ENCODE measurements around the gene GNG12.

GNG12 gene

DNA sequence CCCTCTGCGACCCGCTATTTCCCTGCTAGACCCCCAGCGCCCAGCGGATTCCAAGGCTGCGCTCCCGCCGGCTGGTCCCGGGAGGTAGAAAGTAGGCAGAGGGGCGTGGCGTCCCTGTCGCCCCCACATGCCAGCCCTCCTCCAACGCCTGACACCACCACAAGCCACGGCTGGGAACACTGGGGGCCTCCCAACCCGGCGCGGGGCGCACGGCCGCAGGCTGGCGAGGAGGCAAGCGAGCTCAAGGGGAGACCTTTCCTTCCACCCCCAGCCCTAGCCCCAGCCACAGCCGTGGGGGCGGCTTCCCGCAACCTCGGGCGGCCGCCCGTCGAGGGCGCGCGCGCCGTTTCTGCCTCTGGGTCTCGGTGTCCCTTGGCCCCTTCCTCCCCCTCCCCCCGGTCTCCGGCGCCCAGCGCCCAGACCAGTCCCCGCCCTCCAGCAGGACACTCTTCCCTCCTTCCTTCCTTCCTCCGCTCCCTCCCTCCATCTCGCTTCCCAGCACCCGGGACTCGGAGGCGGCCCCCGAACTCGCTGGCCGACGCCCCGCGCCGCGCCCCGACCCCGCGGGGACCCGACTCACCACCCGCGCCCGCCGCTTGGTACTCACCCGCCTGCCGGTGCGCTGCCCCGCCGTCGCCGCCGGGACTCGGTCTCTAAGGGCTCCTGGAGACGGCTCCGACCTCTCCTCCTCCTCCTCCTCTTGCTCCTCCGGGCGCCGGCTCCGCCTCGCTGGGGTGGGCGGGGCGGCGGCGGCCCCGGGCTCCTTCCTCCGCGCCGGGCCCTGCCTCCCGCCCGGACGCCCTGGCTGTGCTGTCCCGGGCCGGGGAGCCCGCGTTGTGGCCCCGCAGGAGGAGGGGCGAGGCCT is at the start of gene GNG12:
TSS of gene GNG12 (minus strand) at position 731 of the 865 bp plus-strand sequence. CDS start 125,781 bp downstream, outside the sequence.
- peak; percentile 60 for DNase-seq (ENCODE audit: low read depth)

DNA sequence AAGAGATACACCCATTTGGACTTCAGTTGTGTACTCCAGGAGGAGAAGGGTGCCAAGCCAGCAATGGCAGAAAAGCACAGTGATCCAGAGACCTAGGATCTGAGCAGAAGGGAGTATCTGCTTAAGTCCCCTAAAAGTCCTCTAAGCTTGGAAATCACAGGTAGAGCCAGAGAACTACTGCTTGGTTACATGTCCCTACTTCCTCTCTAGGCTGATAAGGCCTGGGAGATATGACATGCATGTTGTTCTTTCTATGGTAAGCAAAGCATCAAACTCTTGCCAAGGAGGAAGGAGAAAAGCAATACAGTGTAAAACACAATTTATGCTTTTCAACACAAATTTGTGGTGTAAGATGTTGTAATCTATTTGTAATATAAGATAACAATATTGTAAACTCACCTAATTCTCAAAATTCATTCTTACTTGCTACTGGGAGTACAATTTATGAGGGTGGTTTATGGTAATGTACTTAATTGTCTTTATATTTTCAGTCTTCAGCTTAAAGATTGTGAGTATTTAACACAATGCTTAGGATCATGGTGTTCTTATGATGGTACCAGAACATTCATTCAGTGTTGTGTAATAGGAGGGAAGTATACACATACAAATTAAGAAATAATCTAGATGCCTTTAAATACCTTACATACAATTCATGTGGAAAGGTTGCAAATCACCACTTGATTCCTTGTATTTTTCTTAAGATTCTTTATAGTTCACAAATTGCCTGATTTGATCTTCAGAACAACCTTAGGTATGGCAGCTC is 49.1 kb upstream of the GNG12 start:
- DNase-seq (ENCODE audit: low read depth): no peak

- peak; percentile 71 for DNase-seq (ENCODE audit: low read depth)
These were observed 46.9 kb upstream of the GNG12 start for GRCh38 chr1:67880056-67880601.

DNA sequence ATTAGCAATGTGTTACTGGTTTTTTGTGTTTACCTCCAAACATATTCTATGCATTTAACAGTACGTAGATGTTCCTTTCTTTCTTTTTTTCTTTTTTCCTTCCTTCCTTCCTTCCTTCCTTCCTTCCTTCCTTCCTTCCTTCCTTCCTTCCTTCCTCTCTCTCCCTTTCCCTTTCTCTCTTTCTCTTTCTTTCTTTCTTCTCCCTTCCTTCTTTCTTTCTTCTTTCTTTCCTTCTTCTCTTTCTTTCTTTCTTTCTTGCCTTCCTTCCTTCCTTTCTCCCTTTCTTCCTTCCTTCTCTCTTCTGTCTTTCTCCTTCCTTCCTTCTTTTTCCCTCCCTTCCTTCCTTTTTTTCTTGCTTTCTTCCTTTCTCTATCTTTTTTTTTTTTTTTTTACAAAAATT is 46.2 kb upstream of the GNG12 start:
- no peak for DNase-seq (ENCODE audit: low read depth)

DNA sequence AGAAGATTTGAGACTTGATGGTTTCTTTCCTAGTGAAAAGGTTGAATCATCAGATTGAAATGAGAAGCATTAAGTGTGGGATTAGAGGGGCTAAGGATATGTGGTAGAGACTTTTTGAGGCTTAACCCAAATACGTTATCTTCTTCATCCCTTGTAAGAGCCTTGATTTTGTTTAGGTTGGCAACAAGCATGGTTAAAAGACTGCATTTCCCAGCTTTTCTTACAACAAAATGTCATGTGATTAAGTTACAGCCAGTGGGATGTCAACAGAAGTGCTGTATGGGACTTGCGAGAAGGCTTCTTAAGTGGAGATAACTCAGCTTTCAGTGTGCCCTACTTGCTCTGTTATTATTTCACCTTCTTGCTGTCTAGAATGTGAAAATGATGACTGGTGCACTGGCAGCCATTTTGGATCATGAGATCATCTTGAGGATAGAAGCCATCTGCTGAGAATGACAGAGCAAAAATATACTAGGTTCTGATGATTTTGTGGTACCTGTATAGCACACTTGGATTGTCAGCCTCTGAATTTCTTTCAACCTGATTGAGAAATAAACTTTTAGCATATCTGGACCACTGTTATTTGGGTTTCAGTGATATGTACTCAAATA is 41.3 kb upstream of the GNG12 start:
- DNase-seq (ENCODE audit: low read depth): no peak

- no peak for DNase-seq (ENCODE audit: low read depth)
These were observed 36.0 kb upstream of the GNG12 start for GRCh38 chr1:67869233-67869632.

DNA sequence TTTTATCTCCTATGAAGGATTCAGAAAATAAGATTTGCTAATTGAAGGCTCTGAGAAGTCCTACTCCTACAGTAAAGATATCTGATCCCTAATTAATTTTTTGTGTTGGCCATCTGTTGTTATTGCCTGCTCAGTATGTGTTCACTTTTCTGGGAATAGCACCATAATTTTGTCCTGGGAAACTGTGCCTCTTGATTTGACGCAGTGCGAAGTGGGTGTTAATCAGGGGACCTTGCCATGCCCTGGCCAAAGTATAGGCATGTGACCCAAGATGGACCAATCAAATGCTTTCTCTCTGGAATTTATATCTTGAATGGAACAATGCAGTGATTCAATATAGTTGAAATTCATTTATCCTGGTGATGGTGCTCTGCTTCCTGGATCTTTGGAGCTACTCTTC is 30.4 kb upstream of the GNG12 start:
- DNase-seq (ENCODE audit: low read depth): no peak

GRCh38 chr1:67862685-67863084 is 29.4 kb upstream of the GNG12 start:
- DNase-seq (ENCODE audit: low read depth): no peak

GRCh38 chr1:67861856-67862516 is 28.7 kb upstream of the GNG12 start:
- no peak for DNase-seq (ENCODE audit: low read depth)

GRCh38 chr1:67860776-67861175 is 27.5 kb upstream of the GNG12 start:
- no peak for DNase-seq (ENCODE audit: low read depth)

GRCh38 chr1:67856921-67857320 is 23.7 kb upstream of the GNG12 start:
- DNase-seq (ENCODE audit: low read depth): no peak

DNA sequence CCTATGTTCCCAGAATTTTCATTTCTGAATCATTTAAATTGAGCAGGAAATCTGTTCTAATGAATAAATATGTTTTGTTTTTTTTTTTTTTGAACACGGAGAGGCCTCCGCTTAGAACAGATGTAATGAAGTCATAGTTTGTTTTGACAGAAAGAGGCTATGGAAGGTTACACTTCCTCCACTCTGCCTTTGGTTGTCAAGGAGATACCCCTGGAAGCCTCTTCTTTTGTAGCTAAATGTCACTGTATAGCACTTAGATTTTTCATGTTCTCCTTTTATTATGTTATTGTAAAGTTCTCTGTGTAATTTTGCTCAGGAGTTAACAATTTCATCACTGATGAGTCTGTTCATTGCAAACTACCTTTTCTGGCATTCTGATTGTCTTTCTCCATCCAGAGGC is 22.7 kb upstream of the GNG12 start:
- no peak for DNase-seq (ENCODE audit: low read depth)

DNA sequence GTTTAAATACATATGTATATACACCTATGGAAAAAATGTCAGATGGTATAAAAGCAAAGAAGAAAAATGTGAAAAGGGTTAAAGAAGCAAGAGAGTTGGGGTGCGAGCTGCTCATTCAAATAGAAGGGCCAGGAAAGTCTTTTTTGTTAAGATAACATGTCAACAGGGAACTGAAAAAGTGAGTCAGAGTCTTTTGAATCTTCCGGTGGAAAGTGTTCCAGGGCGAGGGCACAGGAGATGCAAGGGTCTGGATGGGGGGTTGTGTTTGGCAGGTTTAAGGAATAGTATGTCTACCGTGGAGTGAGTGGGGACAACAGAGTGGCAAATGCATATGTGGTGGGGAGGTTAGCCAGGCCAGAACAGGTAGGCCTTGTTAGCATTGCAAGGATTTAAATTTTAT is 22.2 kb upstream of the GNG12 start:
- no peak for DNase-seq (ENCODE audit: low read depth)

GRCh38 chr1:67853704-67854103 is 20.4 kb upstream of the GNG12 start:
- DNase-seq (ENCODE audit: low read depth): peak; percentile 35

DNA sequence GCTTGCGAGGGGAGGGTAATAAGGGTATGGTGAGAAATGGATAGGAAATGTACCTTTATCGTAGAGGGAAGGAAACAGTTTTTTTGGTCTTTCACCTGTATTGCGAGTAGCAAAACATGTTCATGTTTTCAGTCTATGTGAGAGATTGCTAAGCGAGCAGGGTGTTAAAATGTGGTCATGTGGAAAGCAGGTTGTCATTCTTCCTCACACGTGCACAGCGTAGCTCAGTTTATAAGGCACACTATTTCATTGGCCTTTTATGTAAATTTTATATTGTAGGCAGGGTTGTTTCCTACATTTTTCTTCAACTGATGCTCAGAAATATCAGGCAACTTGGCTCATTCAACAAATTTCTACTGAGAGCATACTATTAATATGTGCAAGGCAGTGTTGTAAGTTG is 18.5 kb upstream of the GNG12 start:
- DNase-seq (ENCODE audit: low read depth): no peak

GRCh38 chr1:67850611-67851075 is 17.4 kb upstream of the GNG12 start:
- peak; percentile 76 for DNase-seq (ENCODE audit: low read depth)

- peak; percentile 40 for DNase-seq (ENCODE audit: low read depth)
These were observed 16.9 kb upstream of the GNG12 start for GRCh38 chr1:67850151-67850551.

- no peak for DNase-seq (ENCODE audit: low read depth)
These were observed 14.2 kb upstream of the GNG12 start for GRCh38 chr1:67847466-67847865.

- DNase-seq (ENCODE audit: low read depth): no peak
These were observed 13.3 kb upstream of the GNG12 start for GRCh38 chr1:67846538-67846937.

DNA sequence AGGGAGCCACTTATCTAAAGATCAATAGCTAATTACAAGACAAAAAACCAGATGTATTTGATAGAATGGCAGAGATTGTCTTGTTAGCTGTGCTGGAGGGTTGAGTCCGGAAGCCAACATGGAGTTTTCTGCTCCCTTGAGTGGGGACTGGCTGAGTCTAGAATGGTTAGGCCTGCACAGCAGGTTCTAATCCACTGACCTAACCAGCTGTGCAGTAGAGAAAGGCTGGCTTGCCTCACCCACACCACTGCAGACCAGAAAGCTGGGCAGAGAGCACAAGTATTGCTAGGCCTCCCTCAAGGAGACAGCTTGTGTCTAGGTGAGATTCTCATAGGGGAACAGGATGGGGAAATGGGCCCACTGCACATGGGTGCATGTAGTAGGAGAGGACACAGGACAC is 11.7 kb upstream of the GNG12 start:
- DNase-seq (ENCODE audit: low read depth): no peak

GRCh38 chr1:67843746-67844145 is 10.5 kb upstream of the GNG12 start:
- no peak for DNase-seq (ENCODE audit: low read depth)

- DNase-seq (ENCODE audit: low read depth): no peak
These were observed 10.1 kb upstream of the GNG12 start for GRCh38 chr1:67843331-67843730.
